Stimulated activated naive B cell treated with anti-CD40 and anti-IgM and Interleukin-4, amounts not matched to agents 10 μg/mL and 1 μg/mL and 100 μg/mL, for 72 hours (primary cell): ENCODE data around the gene SUCLG2.
"Not testable (repeated sequence)": the region's sequence is repeated elsewhere in the genome, so short reads cannot be mapped to it uniquely, and the experiment has no call there.

Experiments
- ATAC-seq, 2 donors: fragments of 150-1000 bp; cut with Tn5 transposase; replicated peaks; 2 replicates each; pipeline ENCODE4 v1.10.0; 2021; ENCODE audit warnings: moderate library complexity in 1 of 2
- DNase-seq: peaks from one replicate; pipeline ENCODE4 v3.0.0; 2021
- H3K27ac Mint-ChIP-seq: one replicate; pipeline ENCODE4 v1.8.0; 2022; ENCODE audit warnings: mild to moderate bottlenecking, mixed read lengths
- H3K27me3 Mint-ChIP-seq, 2 donors: one replicate each; pipeline ENCODE4 v1.8.0; 2022; ENCODE audit warnings: mixed read lengths in 2 of 2
- H3K36me3 Mint-ChIP-seq, 2 donors: one replicate each; pipeline ENCODE4 v1.8.0; 2022; ENCODE audit warnings: mixed read lengths in 2 of 2, mild to moderate bottlenecking in 1 of 2
- H3K4me1 Mint-ChIP-seq, 2 donors: one replicate each; pipeline ENCODE4 v1.8.0; 2022; ENCODE audit warnings: mixed read lengths in 2 of 2, mild to moderate bottlenecking in 1 of 2
- H3K4me3 Mint-ChIP-seq, 2 donors: one replicate each; pipeline ENCODE4 v1.8.0; 2022; ENCODE audit warnings: mild to moderate bottlenecking in 2 of 2, mixed read lengths in 2 of 2, moderate library complexity in 1 of 2
- H3K9me3 Mint-ChIP-seq, 2 donors: one replicate each; pipeline ENCODE4 v1.8.0; 2022; ENCODE audit warnings: mixed read lengths in 2 of 2, mild to moderate bottlenecking in 1 of 2

Gene SUCLG2

GRCh38 chr3:67551361-67552016 lies 102.9 kb downstream of the SUCLG2 start:
- Mint-ChIP-seq H3K4me1 (peaks cover 5 to 7% of the 10 kb centered on the region in 2 donors), H3K9me3 (no peaks in the 10 kb centered on the region), H3K27me3 (no peaks in the 10 kb centered on the region), H3K4me3 (no peak overlapping the region), H3K36me3 (peaks cover 25 to 35% of the 10 kb centered on the region in 2 donors), H3K27ac (no peak overlapping the region)
- DNase-seq (no peak), ATAC-seq (no peak)

DNA sequence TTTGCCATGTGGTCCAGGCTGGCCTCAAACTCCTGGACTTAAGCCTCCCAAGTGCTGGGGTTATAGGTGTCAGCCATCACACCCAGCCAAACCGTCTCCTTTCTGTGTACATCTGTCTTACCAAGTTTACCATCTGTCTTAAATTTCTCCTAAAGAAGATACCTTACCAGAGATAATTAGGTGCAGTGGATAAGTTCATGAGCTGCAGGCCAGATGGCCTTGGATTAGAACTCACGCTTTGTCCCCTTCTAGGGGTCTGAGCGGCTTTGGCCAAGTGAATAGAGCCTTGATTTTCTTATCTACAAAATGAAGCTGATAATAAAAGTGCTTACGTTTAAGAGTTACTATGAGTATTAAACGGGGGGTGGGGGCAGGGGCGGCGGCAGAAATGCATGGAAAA lies 103.9 kb downstream of the SUCLG2 start:
- H3K4me1 Mint-ChIP-seq: peaks cover 5 to 7% of the 10 kb centered on the region in 2 donors
- no peaks in the 10 kb centered on the region for H3K9me3 Mint-ChIP-seq
- no peak overlapping the region for H3K27ac Mint-ChIP-seq
- H3K27me3 Mint-ChIP-seq: no peaks in the 10 kb centered on the region
- no peak overlapping the region for H3K4me3 Mint-ChIP-seq
- ATAC-seq (no peak), DNase-seq (no peak)
- H3K36me3 Mint-ChIP-seq: peaks cover 22 to 31% of the 10 kb centered on the region in 2 donors

DNA sequence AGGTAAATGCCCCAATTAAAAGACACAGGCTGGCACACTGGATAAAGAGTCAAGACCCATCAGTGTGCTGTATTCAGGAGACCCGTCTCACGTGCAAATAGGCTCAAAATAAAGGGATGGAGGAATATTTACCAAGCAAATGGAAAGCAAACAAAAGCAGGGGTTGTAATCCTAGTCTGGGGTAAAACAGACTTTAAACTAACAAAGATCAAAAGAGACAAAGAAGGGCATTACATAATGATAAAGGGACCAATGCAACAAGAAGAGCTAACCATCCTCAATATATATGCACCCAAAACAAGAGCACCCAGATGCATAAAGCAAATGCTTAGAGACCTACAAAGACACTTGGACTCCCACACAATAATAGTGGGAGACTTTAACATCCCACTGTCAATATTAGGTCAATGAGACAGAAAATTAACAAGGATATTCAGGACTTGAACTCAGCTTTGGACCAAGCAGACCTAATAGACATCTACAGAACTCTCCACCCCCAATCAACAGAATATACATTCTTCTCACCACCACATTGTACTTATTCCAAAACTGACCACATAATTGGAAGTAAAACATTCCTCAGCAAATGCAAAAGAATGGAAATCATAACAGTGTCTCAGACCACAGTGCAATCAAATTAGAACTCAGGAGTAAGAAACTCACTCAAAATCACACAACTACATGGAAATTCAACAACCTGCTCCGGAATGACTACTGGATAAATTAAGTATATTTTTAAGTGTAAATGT lies 111.7 kb downstream of the SUCLG2 start:
- H3K4me3 Mint-ChIP-seq, ATAC-seq, H3K27me3 Mint-ChIP-seq, H3K27ac Mint-ChIP-seq, DNase-seq: not testable (repeated sequence)
- H3K4me1 Mint-ChIP-seq: peaks cover 6 to 36% of the 10 kb centered on the region in 2 donors
- peaks cover 7 to 13% of the 10 kb centered on the region in 2 donors for H3K9me3 Mint-ChIP-seq
- H3K36me3 Mint-ChIP-seq: peaks cover 54 to 61% of the 10 kb centered on the region in 2 donors

- no peaks in the 10 kb centered on the region for H3K27me3 Mint-ChIP-seq
- no peak overlapping the region for H3K27ac Mint-ChIP-seq
- peaks cover 9 to 15% of the 10 kb centered on the region in 2 donors for H3K9me3 Mint-ChIP-seq
- ATAC-seq: no peak
- H3K4me1 Mint-ChIP-seq: peaks cover 12 to 39% of the 10 kb centered on the region in 2 donors
- DNase-seq: no peak
- peaks cover 49 to 54% of the 10 kb centered on the region in 2 donors for H3K36me3 Mint-ChIP-seq
- H3K4me3 Mint-ChIP-seq: no peak overlapping the region
These were observed 114.1 kb downstream of the SUCLG2 start for GRCh38 chr3:67540198-67540894.

GRCh38 chr3:67537203-67537602 lies 117.2 kb downstream of the SUCLG2 start:
- not testable (repeated sequence) for H3K4me3 Mint-ChIP-seq, H3K27ac Mint-ChIP-seq, ATAC-seq, DNase-seq, H3K27me3 Mint-ChIP-seq
- Mint-ChIP-seq H3K9me3 (peaks cover 9 to 12% of the 10 kb centered on the region in 2 donors), H3K36me3 (peaks cover 37 to 45% of the 10 kb centered on the region in 2 donors), H3K4me1 (peaks cover 17 to 32% of the 10 kb centered on the region in 2 donors)

GRCh38 chr3:67535006-67535405 lies 119.4 kb downstream of the SUCLG2 start:
- H3K27me3 Mint-ChIP-seq: no peaks in the 10 kb centered on the region
- H3K4me3 Mint-ChIP-seq: no peak overlapping the region
- H3K9me3 Mint-ChIP-seq: peaks cover 9 to 10% of the 10 kb centered on the region in 2 donors
- H3K4me1 Mint-ChIP-seq: peaks cover 17 to 29% of the 10 kb centered on the region in 2 donors
- H3K36me3 Mint-ChIP-seq: peaks cover 26 to 30% of the 10 kb centered on the region in 2 donors
- H3K27ac Mint-ChIP-seq: no peak overlapping the region
- DNase-seq (no peak), ATAC-seq (no peak)

- peaks cover 16 to 29% of the 10 kb centered on the region in 2 donors for H3K4me1 Mint-ChIP-seq
- DNase-seq (no peak), ATAC-seq (no peak)
- no peak overlapping the region for H3K4me3 Mint-ChIP-seq
- no peak overlapping the region for H3K27ac Mint-ChIP-seq
- peaks cover 8 to 9% of the 10 kb centered on the region in 2 donors for H3K9me3 Mint-ChIP-seq
- peaks cover 22 to 26% of the 10 kb centered on the region in 2 donors for H3K36me3 Mint-ChIP-seq
- no peaks in the 10 kb centered on the region for H3K27me3 Mint-ChIP-seq
These were observed 119.8 kb downstream of the SUCLG2 start for GRCh38 chr3:67534594-67534993.

DNA sequence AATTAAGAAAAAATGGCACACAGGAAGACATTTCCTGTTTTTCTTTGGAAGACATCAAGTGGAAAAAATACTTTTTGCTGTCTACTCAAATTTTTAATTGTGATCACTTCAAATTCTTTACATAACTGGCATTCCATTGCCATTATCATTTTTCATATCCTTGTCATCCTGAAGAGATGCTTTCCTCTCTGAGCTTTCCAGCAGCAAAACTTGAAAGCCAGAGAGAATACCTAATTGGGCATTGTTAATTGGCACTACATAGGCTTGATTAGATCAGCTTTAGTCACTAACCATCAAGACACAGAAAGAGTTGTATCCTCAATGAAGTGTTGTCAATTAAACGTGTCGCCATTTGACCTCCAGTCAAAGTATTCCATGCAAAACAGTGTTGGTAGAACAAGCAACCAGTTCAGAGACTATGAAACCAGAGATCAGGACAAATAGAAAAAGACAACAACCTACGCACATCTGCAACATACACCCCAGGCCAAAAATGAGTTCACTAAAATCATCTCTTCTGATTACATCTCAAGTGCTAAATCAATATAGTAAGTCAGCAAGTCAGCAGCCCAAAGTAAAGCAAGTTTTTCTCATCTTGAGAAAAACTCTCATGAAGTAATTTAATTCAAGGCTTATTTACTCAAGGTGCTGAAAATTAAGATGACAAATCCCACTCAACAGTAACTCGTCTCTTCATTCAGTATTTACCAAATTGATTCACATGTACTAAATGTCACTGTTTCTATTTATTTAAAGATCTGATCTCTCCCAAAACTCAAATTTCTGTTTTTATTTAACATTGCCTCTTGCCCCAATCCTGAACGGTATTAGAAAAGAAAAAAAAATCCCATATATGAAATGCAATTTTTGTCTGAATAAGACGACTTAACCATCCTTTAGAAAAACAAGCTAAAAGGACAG lies 123.0 kb downstream of the SUCLG2 start:
- no peak overlapping the region for H3K4me3 Mint-ChIP-seq
- H3K27ac Mint-ChIP-seq: no peak overlapping the region
- H3K9me3 Mint-ChIP-seq: no peaks in the 10 kb centered on the region
- H3K27me3 Mint-ChIP-seq: no peaks in the 10 kb centered on the region
- H3K4me1 Mint-ChIP-seq: peaks cover 12 to 26% of the 10 kb centered on the region in 2 donors
- peaks cover 22 to 27% of the 10 kb centered on the region in 2 donors for H3K36me3 Mint-ChIP-seq
- DNase-seq (no peak), ATAC-seq (no peak)

- Mint-ChIP-seq H3K4me1 (peaks cover 6 to 16% of the 10 kb centered on the region in 2 donors), H3K27ac (no peak overlapping the region)
- no peak for DNase-seq
These were observed 124.5 kb downstream of the SUCLG2 start for GRCh38 chr3:67529915-67530314.

DNA sequence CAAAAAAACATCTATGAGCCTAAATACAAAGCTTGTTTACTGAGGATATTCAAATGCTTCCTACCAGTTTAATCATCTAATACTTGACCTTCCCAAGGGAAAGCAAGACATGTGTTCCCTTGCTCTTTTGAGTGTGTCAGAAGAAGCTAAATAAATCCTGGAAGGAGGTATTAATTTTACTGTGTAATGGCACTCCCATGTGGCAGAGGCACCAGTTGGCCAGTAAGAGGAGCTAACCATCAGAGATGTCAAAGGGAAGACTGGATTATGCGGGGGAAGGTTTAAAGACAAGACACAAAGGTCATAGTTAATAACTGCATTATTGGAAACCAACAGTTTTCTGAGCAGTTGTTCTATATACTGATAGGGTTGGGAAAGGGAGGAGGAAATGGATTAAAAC lies 125.1 kb downstream of the SUCLG2 start:
- H3K36me3 Mint-ChIP-seq: peaks cover 31 to 33% of the 10 kb centered on the region in 2 donors
- DNase-seq (no peak), ATAC-seq (no peak)
- no peak overlapping the region for H3K27ac Mint-ChIP-seq
- no peaks in the 10 kb centered on the region for H3K27me3 Mint-ChIP-seq
- no peaks in the 10 kb centered on the region for H3K9me3 Mint-ChIP-seq
- no peak overlapping the region for H3K4me3 Mint-ChIP-seq
- H3K4me1 Mint-ChIP-seq: peaks cover 4 to 14% of the 10 kb centered on the region in 2 donors

More at GRCh38 chr3:67529915-67530314, 124.5 kb downstream of the SUCLG2 start:
- ATAC-seq: no peak
- no peak overlapping the region for H3K4me3 Mint-ChIP-seq
- no peaks in the 10 kb centered on the region for H3K27me3 Mint-ChIP-seq
- H3K36me3 Mint-ChIP-seq: peaks cover 27 to 32% of the 10 kb centered on the region in 2 donors
- no peaks in the 10 kb centered on the region for H3K9me3 Mint-ChIP-seq

DNA sequence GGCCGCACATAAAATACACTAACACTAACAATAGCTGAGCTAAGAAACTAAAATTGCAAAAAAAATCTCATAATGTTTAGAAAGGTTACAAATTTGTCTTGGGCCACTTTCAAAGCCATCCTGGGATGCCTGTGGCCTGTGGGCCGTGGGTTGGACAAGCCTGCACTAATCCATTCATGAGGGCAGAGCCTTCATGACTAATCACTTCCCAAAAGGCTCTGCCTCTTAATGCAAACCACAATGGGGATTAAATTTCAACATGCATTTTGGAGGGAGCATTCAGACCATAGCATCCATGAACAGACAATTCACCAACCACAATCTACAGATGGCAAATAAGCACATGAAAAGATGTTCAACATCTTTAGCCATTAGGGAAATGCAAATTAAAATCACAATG lies 128.2 kb downstream of the SUCLG2 start:
- DNase-seq: no peak
- Mint-ChIP-seq H3K27ac (no peak overlapping the region), H3K9me3 (no peaks in the 10 kb centered on the region), H3K4me1 (peaks cover 1 to 11% of the 10 kb centered on the region in 2 donors), H3K36me3 (peaks cover 28 to 33% of the 10 kb centered on the region in 2 donors), H3K4me3 (no peak overlapping the region), H3K27me3 (no peaks in the 10 kb centered on the region)
- no peak for ATAC-seq

- DNase-seq: no peak
These were observed 130.4 kb downstream of the SUCLG2 start for GRCh38 chr3:67524046-67524445.

GRCh38 chr3:67522081-67522480 lies 132.3 kb downstream of the SUCLG2 start:
- Mint-ChIP-seq H3K36me3 (peaks cover 28 to 30% of the 10 kb centered on the region in 2 donors), H3K27ac (no peak overlapping the region), H3K9me3 (no peaks in the 10 kb centered on the region), H3K27me3 (no peaks in the 10 kb centered on the region), H3K4me1 (peaks cover 1 to 8% of the 10 kb centered on the region in 2 donors), H3K4me3 (no peak overlapping the region)
- DNase-seq (no peak), ATAC-seq (no peak)

More at GRCh38 chr3:67524046-67524445, 130.4 kb downstream of the SUCLG2 start:
- no peak for ATAC-seq
- Mint-ChIP-seq H3K36me3 (peaks cover 35% of the 10 kb centered on the region in 2 donors), H3K9me3 (no peaks in the 10 kb centered on the region), H3K4me1 (peaks cover 1 to 8% of the 10 kb centered on the region in 2 donors), H3K27me3 (no peaks in the 10 kb centered on the region), H3K27ac (no peak overlapping the region), H3K4me3 (no peak overlapping the region)
